Mesothelial cell of epicardium (in vitro differentiated cells): ENCODE measurements around the gene ENG. TPM values are rescaled to one million over a fixed set of nuclear protein-coding genes. Genes with fewer than 3 reads are reported as not detected.
A peak's percentile ranks its signal among the peaks of the same experiment; 100 is the strongest.
"Not testable (repeated sequence)": the region's sequence is repeated elsewhere in the genome, so short reads cannot be mapped to it uniquely, and the experiment has no call there.

Experiments used
- DNase-seq, 2 experiments: peaks; one replicate each; pipeline ENCODE4 v3.0.0; 2021; ENCODE audit warnings: low spot score in 2 of 2; ENCODE audit not compliant: unreplicated experiment in 2 of 2
- H3K27ac Mint-ChIP-seq: 2 replicates; pipeline ENCODE4 v1.8.0; 2021; ENCODE audit warnings: mixed read lengths
- H3K27me3 Mint-ChIP-seq: 2 replicates; pipeline ENCODE4 v1.8.0; 2021; ENCODE audit warnings: low read depth, mixed read lengths
- H3K36me3 Mint-ChIP-seq: 2 replicates; pipeline ENCODE4 v1.8.0; 2021; ENCODE audit warnings: mixed read lengths
- H3K4me1 Mint-ChIP-seq: 2 replicates; pipeline ENCODE4 v1.8.0; 2021; ENCODE audit warnings: mixed read lengths
- H3K4me3 Mint-ChIP-seq: 2 replicates; pipeline ENCODE4 v1.8.0; 2021; ENCODE audit warnings: mild to moderate bottlenecking, moderate library complexity, mixed read lengths
- H3K9me3 Mint-ChIP-seq: 2 replicates; pipeline ENCODE4 v1.8.0; 2021; ENCODE audit warnings: mixed read lengths
- total RNA-seq: library from RNA; stranded (reverse); gene quantifications from 3 replicates; pipeline ENCODE4 v1.2.1, GENCODE V29; 2021
- TF ChIP-seq, protein P1 (sequence below): fragments of 200-600 bp; sonication (generic); IDR thresholded peaks from one replicate; pipeline ENCODE4 v1.5.0; 2021; ENCODE audit warnings: antibody characterized with exemption; ENCODE audit not compliant: unreplicated experiment

Gene ENG
- total RNA-seq, 1 donor from 2014 or later = 8.5 TPM

DNA sequence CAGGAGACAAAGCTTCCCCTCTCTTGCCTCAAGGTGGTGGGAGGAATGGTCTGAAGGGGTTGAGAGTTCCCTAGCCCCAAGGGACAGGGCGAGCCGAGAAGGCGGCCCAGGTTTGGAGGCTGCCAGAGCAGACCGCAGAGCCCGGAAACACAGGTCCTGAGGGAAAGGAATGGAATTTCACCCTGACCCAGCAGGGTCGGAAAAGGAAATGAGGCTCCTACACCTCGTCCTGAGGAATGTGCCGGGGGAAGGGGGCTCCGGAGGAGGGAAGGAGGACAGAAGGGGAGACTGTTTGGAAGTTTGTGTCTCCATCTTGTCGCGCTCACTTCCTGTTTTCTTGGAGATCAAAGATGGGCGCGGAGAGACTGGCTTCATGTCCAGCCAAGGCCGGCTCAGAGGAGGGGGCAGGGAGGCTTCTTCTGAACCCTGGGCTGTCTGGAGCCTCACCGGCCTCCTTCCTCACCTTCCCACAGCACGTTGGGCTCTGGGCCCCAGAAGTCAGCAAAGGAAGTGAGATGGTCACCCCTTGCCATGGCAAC lies 9.6 kb downstream of the ENG start:
- Mint-ChIP-seq H3K9me3 (peaks cover 12% of the 10 kb centered on the region), H3K27ac (peak overlapping the region; percentile 79)
- no peak for DNase-seq

GRCh38 chr9:127841087-127841835 lies 13.2 kb downstream of the ENG start:
- no peaks in the 10 kb centered on the region for H3K9me3 Mint-ChIP-seq
- no peak overlapping the region for H3K27ac Mint-ChIP-seq
- H3K4me1 Mint-ChIP-seq = peaks cover 5% of the 10 kb centered on the region
- H3K4me3 Mint-ChIP-seq = no peak overlapping the region
- H3K27me3 Mint-ChIP-seq = no peaks in the 10 kb centered on the region
- no peaks in the 10 kb centered on the region for H3K36me3 Mint-ChIP-seq
- DNase-seq = no peak
- TF ChIP-seq, protein P1, sequence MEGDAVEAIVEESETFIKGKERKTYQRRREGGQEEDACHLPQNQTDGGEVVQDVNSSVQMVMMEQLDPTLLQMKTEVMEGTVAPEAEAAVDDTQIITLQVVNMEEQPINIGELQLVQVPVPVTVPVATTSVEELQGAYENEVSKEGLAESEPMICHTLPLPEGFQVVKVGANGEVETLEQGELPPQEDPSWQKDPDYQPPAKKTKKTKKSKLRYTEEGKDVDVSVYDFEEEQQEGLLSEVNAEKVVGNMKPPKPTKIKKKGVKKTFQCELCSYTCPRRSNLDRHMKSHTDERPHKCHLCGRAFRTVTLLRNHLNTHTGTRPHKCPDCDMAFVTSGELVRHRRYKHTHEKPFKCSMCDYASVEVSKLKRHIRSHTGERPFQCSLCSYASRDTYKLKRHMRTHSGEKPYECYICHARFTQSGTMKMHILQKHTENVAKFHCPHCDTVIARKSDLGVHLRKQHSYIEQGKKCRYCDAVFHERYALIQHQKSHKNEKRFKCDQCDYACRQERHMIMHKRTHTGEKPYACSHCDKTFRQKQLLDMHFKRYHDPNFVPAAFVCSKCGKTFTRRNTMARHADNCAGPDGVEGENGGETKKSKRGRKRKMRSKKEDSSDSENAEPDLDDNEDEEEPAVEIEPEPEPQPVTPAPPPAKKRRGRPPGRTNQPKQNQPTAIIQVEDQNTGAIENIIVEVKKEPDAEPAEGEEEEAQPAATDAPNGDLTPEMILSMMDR = no peak

More for the DNA sequence above, 9.6 kb downstream of the ENG start:
- Mint-ChIP-seq H3K36me3 (peaks cover 9% of the 10 kb centered on the region), H3K27me3 (no peaks in the 10 kb centered on the region), H3K4me3 (no peak overlapping the region), H3K4me1 (peaks cover 5% of the 10 kb centered on the region)
- TF ChIP-seq, protein P1 = no peak

DNA sequence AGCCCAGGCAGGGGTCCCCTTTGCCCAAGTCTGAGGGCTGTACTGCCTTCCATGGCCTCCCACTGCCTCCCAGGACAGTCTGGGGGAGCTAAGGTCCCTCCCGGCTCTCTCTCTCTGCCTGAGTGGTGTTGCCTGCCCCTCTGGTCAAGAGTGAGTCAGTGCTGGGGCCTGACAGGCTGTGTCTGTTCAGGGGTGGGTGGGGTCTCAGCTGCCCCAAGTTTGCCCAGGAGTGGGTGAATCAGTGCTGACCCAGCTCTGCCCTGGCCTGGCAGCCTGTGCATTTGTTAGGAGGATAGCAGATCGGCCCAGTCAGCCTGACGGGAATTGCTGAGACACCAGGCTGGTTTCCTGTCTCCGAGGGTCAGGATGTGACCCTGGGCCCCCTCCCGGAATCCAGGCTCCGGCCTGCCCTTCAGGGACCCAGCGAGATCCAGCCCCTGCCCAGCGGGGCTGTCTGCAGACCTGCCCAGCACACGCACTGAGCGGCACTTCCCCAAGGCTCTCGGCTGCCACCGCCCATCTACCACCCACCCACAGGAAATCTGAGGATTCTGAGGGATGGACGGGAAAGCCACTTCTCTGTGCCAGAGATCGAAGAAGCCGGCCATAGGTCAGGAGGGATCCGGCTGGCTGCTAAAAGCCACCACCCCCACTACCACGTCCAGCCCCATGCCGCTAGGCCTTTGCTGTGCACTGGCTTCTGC lies 15.9 kb downstream of the ENG start:
- no peak overlapping the region for H3K4me3 Mint-ChIP-seq
- TF ChIP-seq, protein P1 = no peak
- H3K4me1 Mint-ChIP-seq = peaks cover 4% of the 10 kb centered on the region
- no peaks in the 10 kb centered on the region for H3K36me3 Mint-ChIP-seq
- no peaks in the 10 kb centered on the region for H3K9me3 Mint-ChIP-seq
- no peak overlapping the region for H3K27ac Mint-ChIP-seq
- no peak for DNase-seq
- no peaks in the 10 kb centered on the region for H3K27me3 Mint-ChIP-seq

GRCh38 chr9:127837346-127837745 lies 17.1 kb downstream of the ENG start:
- no peak overlapping the region for H3K4me3 Mint-ChIP-seq
- TF ChIP-seq, protein P1 = no peak
- no peaks in the 10 kb centered on the region for H3K27me3 Mint-ChIP-seq
- no peak overlapping the region for H3K27ac Mint-ChIP-seq
- no peak for DNase-seq
- H3K36me3 Mint-ChIP-seq = no peaks in the 10 kb centered on the region
- H3K4me1 Mint-ChIP-seq = peaks cover 5% of the 10 kb centered on the region
- H3K9me3 Mint-ChIP-seq = no peaks in the 10 kb centered on the region

DNA sequence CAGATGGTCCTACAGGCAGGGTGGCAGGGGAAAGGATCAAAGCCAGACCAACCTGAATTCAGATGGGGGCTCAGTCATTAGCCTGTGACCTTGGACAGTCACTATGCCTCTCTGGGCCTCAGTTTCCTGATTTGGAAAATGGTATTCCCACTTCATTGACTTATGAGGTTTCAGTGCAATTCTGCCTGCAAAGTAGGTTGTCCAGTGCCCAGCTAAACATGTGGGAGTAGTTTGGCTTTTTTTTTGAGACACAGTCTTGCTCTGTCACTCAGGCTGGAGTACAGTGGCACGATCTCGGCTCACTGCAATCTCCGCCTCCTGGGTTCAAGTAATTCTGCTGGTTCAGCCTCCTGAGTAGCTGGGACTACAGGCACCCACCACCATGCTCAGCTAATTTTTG lies 17.9 kb downstream of the ENG start:
- not testable (repeated sequence) for H3K27ac Mint-ChIP-seq, H3K4me1 Mint-ChIP-seq, H3K36me3 Mint-ChIP-seq, H3K4me3 Mint-ChIP-seq, H3K9me3 Mint-ChIP-seq, H3K27me3 Mint-ChIP-seq, DNase-seq

- TF ChIP-seq, protein P1 = no peak
- Mint-ChIP-seq H3K9me3 (no peaks in the 10 kb centered on the region), H3K36me3 (no peaks in the 10 kb centered on the region), H3K27me3 (no peaks in the 10 kb centered on the region), H3K4me3 (no peak overlapping the region), H3K4me1 (peaks cover 5% of the 10 kb centered on the region), H3K27ac (no peak overlapping the region)
- no peak for DNase-seq
These were observed 18.4 kb downstream of the ENG start for GRCh38 chr9:127835991-127836516.
